IMR-90 (cell line): ENCODE data around the gene CCNJL.

Experiments
- CTCF ChIP-seq: conservative IDR thresholded peaks from 2 replicates; pipeline ENCODE4 v1.5.1; 2012; ENCODE audit warnings: mild to moderate bottlenecking, low read depth, low read length, improper control_type of control experiment
- MXI1 ChIP-seq: IDR thresholded peaks from 2 replicates; pipeline ENCODE4 v1.6.1; 2012; ENCODE audit warnings: low read depth, mild to moderate bottlenecking, low read length, moderate library complexity, borderline replicate concordance
- RFX5 ChIP-seq: IDR thresholded peaks from 2 replicates; pipeline ENCODE4 v1.8.0; 2012; ENCODE audit warnings: low read depth, mild to moderate bottlenecking, low read length, moderate library complexity
- SMC3 ChIP-seq: fragments of 150-350 bp; IDR thresholded peaks from 2 replicates; pipeline ENCODE4 v1.6.1; 2016; ENCODE audit warnings: low read depth, mild to moderate bottlenecking, antibody characterized with exemption, low read length, moderate library complexity
- TF ChIP-seq, protein P1 (sequence below): fragments of 150-350 bp; IDR thresholded peaks from 2 replicates; pipeline ENCODE4 v1.6.1; 2017; ENCODE audit warnings: mild to moderate bottlenecking, antibody characterized with exemption, low read length, low read depth

- no peak for TF ChIP-seq SMC3
- TF ChIP-seq CTCF: no peak
- TF ChIP-seq RFX5: no peak
- TF ChIP-seq, protein P1, sequence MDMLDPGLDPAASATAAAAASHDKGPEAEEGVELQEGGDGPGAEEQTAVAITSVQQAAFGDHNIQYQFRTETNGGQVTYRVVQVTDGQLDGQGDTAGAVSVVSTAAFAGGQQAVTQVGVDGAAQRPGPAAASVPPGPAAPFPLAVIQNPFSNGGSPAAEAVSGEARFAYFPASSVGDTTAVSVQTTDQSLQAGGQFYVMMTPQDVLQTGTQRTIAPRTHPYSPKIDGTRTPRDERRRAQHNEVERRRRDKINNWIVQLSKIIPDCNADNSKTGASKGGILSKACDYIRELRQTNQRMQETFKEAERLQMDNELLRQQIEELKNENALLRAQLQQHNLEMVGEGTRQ: no peak
- no peak for TF ChIP-seq MXI1
Observed at GRCh38 chr5:160262151-160263074, 50.0 kb downstream of the CCNJL start.
